Measurements from ENCODE around the gene ADSS1. TPM values are rescaled to one million over a fixed set of nuclear protein-coding genes. Genes with fewer than 3 reads are reported as not detected.

The ADSS1 gene
- polyA plus RNA-seq, 3 donors, result 14.7 to 18.6 (median 16.3) TPM

DNA sequence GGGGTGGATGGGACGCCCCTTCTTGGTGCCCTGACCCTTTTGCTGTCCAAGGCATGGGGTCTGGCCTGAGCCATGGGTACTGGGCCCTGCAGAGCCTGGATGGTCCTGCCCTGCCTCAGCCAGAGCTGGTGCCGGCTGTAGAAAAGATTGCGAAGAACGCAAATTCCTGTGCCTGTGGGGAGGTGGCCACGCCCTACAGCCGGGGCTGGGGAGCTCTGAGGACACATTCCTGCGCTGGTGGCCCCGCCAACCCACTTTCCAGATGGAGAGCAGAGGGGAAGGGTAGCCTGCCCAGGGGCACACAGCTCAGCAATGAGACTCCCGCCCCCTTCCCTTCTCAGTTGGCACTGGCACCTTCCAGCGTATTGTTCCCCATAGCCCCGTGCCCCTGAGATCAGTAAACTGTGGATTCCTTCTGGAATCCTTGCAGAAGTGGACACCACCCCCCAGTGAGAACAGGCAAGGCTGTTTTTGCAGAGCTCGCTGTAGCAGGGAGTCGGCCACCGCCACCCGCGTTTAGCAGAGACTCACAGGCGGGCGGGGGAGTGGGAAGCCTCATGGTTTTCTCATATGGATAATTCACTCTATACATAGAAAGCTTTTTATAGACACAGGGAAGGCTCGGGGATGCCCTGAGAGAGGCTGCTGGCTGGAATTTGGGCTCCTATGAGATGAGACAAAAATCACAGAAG lies 26.0 kb upstream of the ADSS1 start:
- DNase-seq, result no peak

DNA sequence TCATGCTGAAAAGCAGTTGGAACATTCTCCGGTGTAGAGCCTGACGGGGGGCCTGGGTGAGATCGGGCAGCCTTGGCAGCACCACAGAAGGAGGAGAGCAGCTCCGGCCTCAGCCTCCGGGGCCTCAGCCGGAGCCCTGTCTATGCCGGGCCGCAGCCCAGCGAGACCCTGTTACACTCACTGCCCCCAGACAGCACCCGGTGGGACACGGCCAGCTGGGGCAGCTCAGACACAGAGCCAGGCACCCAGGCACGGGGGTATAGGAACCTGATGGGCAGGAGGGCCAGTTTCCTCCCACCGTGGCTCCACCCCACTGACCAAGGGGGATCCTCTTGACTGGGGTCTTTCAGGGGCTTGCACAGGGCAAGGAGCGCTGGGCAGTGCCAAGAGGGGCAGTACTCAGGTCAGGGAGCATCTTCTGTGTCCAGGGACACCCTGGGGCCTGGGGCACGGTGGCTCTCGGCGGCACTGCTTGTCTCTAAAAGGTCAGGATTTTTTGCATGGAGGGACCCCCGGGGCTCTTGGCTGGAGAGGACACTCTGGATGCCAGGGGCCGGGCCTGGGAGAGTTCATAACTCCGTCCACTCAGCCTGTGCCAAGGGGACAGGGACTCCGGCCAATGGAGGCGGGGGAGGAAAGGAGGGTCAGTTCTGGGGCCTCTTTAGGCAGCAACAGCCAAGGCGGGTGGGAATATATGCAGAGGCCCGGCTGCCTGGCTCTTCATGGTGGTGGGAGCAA lies 25.2 kb upstream of the ADSS1 start:
- no peak for DNase-seq

DNA sequence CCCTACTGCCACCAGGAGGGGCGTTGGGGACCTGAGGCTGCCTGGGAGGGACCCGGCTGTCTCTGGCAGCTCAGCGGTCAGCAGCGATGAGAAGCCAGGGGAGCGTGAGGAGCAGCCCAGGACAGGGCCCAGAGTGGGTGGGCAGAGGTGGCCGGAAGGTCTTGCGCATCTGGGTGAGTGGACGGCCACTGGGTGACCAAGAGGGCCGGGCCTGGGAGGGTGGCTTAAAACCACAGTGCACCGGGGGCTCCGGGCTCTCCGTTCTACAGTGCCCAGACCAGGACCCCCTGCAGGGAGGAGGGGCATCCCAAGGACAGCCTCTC lies 24.6 kb upstream of the ADSS1 start:
- no peak for DNase-seq

DNA sequence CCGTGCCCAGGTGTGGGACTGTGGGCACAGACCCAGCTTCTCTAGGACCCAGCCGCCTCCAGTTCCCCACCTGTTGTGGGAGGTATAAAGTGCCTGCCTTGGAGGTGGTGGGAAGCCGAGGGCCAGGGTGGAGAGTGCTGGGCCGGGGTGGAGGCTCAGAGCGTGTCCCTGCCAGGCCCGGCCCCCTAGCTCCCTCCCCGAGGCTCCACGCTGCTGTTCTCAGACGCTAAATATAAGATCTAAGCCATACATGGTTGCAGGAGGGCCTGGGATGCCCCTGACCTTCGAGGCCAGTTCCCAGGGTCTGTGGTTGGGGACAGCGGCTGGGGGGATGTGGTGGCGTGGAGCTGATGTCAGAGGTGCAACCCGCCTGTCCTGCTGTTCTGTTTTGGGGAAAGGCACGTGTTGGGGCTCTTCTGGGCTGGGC lies 23.8 kb upstream of the ADSS1 start:
- no peak for DNase-seq

DNA sequence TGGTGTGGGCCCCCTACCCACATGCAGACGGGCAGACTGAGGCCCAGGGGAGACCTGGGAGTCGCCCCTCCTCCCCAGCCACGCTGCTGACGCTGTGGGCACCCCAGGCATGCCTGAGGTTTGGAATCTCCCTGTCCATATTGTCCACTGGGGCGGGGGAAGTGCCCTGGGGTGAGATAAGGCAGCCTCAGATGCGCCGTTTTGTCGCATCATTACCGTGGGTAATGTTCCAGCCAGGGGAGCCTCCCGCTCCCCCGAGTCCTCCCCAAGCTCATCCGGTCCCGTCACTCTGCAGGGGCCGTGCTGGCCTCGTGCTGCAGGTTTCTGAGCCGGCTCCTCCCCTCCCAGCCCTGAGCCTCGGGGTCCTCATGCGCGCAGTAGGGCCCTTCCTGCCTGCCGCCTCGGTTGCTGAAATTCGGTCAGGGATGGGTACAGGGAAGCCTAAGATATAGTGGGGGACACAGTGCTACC lies 23.2 kb upstream of the ADSS1 start:
- DNase-seq, result no peak

DNA sequence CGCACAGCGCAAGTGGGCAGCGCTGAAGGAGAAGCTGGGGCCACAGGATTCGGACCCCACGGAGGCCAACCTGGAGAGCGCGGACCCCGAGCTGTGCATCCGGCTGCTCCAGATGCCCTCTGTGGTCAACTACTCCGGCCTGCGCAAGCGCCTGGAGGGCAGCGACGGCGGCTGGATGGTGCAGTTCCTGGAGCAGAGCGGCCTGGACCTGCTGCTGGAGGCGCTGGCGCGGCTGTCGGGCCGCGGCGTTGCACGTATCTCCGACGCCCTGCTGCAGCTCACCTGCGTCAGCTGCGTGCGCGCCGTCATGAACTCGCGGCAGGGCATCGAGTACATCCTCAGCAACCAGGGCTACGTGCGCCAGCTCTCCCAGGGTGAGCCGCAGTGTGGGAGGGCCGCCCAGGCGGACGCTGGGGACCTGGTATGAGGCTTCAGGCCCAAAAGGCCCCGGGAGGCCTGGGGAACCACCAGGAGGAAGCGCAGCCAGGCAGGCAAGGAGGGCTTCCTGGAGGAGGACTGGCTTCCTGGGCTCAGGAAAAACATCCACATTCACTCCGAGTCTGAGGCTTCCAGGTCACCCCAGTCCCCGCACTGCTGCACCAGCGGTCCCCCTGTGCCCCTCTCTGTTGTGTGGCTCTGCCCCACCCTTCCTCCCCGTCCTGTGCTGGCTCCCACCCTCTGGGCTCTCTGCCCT lies 22.5 kb upstream of the ADSS1 start:
- no peak for DNase-seq

DNA sequence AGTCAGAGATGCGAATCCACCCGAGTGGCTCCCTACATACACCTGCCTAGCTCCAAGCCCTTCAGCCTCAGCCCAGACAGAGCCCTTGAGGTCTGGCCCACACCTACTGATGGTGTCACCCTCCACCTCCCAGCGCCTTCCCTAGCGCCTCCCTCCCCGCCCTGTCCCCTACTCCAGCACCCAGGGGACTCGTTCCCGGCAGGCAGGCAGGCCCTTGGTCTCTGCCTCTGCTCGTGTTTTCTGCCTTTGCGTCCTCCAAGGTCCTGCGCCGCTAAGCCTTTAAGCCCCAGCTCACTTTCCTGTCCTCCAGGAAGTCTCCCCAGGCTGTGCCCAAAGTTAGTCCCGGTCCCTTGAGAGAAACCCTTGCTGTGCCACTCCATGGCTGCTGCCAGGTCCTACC lies 21.9 kb upstream of the ADSS1 start:
- no peak for DNase-seq

DNA sequence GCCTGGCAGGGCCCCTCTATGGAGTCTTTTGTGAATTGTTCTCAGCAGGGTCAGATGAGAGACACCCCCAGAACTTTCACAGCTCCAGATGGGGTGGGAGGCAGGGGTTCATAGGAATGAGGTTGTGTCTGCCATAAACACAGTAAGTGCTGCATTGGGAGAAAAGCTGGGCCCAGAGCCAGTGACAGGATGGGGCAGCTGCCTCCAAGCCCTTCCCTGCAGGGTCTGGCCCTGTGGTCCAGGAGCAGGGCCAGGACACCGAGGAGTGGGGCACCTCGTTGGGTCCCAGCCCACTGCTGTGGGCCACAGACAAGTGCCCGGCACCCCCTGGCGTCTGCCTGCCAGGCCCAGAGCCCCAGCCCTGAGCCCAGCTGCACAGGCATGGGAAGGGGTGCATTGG lies 21.4 kb upstream of the ADSS1 start:
- no peak for DNase-seq

DNA sequence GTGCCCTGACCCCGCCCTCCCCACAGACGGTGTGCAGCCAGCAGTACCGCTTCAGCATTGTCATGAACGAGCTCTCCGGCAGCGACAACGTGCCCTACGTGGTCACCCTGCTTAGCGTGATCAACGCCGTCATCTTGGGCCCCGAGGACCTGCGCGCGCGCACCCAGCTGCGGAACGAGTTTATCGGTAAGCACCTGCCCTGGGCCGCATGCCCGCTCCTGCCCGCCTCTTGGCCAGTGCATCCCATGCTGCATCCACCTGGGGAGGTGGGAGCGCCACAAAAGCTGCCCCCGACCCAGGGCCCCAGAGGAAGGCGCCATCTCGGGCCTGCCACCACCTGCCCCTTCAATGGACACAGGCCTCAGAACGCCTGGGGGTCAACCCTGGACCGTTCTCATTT lies 20.8 kb upstream of the ADSS1 start:
- DNase-seq, result no peak

DNA sequence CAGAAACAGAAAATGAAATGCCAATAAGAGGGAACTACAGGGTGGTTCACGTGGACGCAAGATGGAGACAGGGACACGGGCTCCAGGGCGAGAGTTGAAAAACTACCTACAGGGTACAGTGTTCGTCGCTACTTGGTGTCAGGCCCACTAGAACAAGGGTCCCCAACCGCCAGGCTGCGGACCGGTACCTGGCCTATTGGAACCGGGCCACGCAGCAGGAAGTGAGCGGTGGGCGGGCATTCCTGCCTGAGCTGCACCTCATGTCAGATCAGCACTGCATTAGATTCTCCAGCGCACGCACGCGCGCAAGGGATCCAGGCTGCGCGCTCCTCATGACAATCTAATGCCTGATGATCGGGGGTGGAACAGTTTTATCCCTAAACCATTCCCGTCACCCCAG lies 19.8 kb upstream of the ADSS1 start:
- DNase-seq, result no peak

DNA sequence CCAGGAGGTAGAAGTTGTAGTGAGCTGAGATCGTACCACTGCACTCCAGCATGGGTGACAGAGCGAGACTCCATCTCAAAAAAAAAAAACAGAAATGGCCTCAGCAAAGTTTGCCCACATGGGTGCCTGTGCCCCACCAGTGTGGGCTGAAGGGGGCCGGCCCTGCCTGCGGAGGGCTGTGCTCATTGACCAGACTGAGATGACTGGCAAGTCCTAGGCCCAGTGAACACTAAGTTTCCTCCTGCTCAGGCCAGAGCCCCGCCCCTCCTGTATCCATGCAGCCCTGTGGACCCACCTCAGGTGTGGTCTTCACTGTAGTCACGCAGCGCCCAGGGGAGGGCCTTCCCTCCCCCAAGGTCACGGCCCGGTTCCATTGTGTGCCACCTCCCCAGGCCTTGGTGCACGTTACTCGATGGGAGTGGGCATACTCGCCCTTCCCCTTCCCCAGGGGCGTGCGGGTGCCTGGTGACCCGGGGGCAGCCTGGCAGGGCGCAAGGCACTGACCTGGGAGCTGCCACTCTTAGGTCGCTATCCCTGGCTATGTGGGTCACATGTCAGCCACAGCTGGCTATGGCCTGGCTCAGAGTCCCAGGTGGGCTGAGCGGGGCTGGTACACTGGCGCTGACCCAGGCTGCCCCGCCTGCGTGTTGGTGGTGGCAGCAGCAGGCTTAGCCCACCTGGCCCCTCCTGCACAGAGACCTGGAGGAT lies 18.5 kb upstream of the ADSS1 start:
- no peak for DNase-seq

DNA sequence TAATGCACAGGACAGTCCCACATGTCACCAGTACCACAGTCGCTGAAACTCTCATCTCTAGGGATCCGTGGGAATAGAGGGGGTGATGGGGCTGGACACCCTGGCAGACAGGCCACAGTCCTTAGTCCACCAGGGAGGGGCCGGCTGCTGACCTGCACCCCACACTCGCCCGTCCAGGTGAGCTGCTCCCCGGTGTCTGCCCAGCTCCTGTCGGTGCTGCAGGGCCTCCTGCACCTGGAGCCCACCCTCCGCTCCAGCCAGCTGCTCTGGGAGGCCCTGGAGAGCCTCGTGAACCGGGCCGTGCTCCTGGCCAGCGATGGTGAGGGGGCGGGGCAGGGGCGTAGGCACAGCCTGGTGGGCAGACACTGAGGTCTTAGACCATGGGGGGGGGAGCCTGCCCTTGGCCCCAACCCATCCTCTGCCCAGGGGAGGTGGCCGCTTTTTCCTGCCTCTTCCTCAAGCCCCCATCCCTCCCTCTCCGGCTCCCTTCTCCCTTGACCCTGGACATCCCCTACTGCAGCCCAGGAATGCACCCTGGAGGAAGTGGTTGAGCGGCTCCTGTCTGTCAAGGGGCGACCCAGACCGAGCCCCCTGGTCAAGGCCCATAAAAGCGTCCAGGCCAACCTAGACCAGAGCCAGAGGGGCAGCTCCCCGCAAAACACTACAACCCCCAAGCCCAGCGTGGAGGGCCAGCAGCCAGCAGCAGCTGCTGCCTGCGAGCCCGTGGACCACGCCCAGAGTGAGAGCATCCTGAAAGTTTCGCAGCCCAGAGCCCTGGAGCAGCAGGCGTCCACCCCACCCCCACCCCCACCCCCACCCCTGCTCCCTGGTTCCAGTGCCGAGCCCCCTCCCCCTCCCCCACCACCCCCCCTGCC lies 17.1 kb upstream of the ADSS1 start:
- DNase-seq, result no peak

DNA sequence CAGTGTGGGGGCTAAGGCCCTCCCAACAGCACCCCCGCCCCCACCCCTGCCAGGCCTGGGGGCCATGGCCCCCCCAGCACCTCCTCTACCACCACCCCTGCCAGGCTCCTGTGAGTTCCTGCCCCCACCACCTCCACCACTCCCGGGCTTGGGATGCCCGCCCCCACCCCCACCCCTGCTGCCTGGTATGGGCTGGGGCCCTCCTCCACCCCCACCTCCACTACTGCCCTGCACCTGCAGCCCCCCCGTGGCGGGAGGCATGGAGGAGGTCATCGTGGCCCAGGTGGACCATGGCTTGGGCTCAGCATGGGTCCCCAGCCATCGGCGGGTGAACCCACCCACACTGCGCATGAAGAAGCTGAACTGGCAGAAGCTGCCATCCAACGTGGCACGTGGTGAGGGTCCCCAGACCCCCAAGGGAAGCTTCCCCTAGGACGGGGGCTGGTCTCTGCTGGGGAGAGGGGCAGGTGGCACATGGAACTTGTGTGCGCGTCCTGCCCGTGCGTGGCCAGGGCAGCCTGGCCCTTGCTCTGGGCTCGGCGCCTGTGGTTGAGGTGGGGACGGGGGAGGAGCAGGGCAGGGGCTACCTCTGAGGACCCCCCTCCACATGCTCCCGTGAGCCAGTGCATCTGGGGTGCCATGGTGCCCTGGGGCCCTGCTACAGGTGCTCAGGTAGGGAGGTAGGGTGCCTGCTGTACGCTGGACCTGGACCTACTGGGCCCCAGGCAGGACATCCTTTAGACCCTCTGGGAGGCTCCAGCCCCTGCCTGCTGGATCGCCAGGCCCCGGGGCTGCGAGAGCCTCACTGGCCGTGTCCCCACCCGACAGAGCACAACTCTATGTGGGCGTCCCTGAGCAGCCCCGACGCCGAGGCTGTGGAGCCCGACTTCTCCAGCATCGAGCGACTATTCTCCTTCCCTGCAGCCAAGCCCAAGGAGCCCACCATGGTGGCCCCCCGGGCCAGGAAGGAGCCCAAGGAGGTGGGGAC lies 16.1 kb upstream of the ADSS1 start:
- no peak for DNase-seq

DNA sequence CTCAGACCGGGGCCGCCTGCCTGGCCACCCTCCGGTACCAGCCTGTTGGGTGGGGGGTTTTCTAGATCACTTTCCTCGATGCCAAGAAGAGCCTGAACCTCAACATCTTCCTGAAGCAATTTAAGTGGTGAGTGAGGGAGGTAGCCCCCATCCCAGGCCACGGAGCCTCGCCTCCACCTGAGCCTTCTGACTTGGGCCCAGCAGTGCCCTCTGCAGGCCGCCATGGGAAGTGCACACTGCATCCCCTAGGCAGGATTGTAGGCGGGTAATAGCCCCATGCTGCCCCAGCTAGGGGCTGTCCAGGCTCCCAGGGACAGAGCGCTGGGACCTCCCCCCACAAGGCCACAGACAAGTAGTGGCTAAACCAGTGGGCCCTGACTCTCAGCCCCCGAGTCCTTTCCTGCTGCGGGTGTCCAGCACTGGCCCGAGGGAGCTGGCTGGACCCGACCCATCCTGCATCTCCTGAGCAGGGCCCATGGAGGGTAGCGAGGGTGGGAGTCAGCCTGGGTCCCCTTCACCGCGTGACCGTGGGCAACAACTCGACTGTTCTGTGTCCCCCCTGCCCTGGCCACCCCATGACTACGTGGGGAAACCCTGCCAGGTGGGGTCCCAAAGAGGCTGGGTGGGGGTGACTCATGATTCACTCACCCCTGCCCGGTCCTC lies 15.3 kb upstream of the ADSS1 start:
- DNase-seq, result peak; percentile 50

DNA sequence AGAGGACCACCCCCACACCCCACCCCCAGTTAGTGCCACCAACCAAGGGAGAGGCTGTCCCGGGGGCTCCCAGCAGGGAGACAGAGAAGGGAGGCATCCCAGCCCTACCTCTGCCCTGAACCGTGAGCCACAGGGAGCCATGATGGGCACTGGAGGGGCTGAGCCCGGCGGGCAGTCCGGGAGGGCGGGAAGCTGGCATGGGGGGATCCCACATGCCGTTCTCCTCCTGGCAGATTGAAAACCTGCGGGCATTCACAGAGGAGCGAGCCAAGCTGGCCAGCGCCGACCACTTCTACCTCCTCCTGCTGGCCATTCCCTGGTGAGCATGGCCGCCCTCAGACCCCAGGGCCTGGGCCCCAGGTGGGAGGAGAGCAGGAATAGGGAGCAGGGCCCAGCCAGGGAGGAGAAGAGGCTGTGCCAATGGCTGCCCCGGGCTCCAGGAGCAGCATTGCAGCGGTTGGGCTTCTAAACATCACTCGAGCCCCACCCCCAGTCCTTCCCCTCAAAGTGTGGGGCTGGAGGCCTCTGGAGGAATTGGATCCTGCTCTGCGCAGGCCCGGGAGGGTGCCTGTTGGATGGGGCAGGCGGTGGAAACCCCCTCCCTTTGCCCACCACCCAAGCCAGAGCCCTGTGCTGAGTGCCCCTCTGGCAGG lies 14.5 kb upstream of the ADSS1 start:
- no peak for DNase-seq

DNA sequence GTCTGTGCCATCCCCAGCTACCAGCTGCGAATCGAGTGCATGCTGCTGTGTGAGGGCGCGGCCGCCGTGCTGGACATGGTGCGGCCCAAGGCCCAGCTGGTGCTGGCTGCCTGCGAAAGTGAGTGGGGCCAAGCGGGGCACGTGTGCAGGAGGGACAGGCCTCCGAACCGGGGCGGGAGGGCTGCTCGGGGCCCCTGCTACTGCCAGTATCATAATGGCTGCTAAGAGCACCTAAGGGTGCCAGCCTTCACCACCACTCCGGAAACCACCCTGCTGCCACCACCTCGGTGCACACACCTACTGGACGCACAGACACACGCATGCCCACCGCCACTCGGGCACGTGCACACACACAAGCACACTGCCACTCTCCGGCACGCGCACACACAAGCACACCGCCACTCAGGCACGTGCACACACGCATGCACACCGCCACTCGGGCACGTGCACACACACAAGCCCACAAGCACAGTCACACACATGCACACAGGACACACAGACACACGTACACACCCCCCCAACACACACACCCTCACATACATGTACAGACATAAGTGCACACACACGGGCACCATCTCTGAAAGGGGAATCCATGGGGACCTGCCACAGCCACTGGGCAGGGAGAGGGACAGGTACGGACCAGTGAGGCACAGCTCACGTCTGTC lies 13.8 kb upstream of the ADSS1 start:
- no peak for DNase-seq

DNA sequence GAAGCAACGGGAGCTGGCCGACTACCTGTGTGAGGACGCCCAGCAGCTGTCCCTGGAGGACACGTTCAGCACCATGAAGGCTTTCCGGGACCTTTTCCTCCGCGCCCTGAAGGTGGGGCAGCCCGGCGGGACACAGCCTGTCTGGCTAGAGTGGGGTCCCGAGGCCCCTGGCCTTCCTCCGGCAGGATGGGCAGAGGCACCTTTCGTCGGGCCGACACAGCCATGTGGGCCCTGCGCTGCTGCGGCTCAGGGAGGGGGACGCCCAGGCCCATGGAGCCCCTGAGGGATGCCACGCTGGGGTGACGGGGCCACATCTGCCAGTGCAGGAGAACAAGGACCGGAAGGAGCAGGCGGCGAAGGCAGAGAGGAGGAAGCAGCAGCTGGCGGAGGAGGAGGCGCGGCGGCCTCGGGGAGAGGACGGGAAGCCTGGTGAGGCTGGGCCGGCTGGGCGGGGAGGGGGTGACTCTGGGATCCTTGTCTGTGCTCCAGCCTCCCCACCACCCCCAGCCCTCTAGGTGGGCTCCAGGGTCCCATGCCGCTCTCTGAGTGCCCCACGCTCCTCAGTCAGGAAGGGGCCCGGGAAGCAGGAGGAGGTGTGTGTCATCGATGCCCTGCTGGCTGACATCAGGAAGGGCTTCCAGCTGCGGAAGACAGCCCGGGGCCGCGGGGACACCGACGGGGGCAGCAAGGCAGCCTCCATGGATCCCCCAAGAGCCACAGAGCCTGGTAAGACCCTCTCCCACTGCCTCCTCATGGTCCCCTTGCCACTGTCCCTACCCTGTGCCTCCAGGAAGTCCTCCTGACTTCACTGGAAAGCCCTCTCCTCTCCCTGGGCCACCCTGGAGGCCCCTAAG lies 10.9 kb upstream of the ADSS1 start:
- DNase-seq, result no peak

DNA sequence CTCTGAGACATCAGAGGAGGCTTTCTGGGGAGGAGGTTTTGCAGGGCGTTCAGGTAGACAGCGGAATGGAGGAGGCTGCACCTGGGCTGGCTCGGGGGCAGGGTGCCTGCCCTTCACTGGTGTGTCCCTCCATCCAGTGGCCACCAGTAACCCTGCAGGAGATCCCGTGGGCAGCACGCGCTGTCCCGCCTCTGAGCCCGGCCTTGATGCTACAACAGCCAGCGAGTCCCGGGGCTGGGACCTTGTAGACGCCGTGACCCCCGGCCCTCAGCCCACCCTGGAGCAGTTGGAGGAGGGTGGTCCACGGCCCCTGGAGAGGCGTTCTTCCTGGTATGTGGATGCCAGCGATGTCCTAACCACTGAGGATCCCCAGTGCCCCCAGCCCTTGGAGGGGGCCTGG lies 10.0 kb upstream of the ADSS1 start:
- DNase-seq, result no peak
